ENCODE results near the gene CYTH4. TPM values are rescaled to one million over a fixed set of nuclear protein-coding genes. Genes with fewer than 3 reads are reported as not detected.

CYTH4 gene
- total RNA-seq, 1 experiment from 2014 or later, result not detected

- H3K4me3 Mint-ChIP-seq (ENCODE audit: unreplicated experiment), result no peak overlapping the region
- intact Hi-C loops (cut with micrococcal nuclease), result no loop called here
- CTCF ChIA-PET, result interaction anchor here (1.0 to 4.1 kb wide), 6 partner anchors 8 to 159 kb away, joined by 3 to 18 read pairs (median 4); no protein-coding TSS in a partner anchor
- peaks cover 28% of the 10 kb centered on the region for H3K4me1 Mint-ChIP-seq (ENCODE audit: insufficient read depth, unreplicated experiment)
- H3K27ac Mint-ChIP-seq (ENCODE audit: low read depth, unreplicated experiment), result peak overlapping the region; percentile 80
- no peaks in the 10 kb centered on the region for H3K27me3 Mint-ChIP-seq (ENCODE audit: insufficient read depth, unreplicated experiment)
- H3K9me3 Mint-ChIP-seq (ENCODE audit: unreplicated experiment), result no peaks in the 10 kb centered on the region
- no TSS peak for BruUV-seq (replicated peaks)
- POLR2A ChIA-PET, result interaction anchor here (0.7 kb wide), 1 partner anchor 263 kb away, joined by 3 read pairs; no protein-coding TSS in a partner anchor
- peaks cover 6% of the 10 kb centered on the region for H3K36me3 Mint-ChIP-seq (ENCODE audit: insufficient read depth, unreplicated experiment)
- no peak for TF ChIP-seq CTCF (IDR thresholded peaks at IDR 0.05; ENCODE audit: unreplicated experiment)
- peak; percentile 79 for DNase-seq (ENCODE audit: unreplicated experiment)
These were observed 47.2 kb downstream of the CYTH4 start for GRCh38 chr22:37329238-37330140.

- POLR2A ChIA-PET, result interaction anchor here (0.7 kb wide), 1 partner anchor 262 kb away, joined by 3 read pairs; no protein-coding TSS in a partner anchor
- H3K4me1 Mint-ChIP-seq (ENCODE audit: insufficient read depth, unreplicated experiment), result peaks cover 28% of the 10 kb centered on the region
- no peaks in the 10 kb centered on the region for H3K9me3 Mint-ChIP-seq (ENCODE audit: unreplicated experiment)
- no peak overlapping the region for H3K4me3 Mint-ChIP-seq (ENCODE audit: unreplicated experiment)
- no peaks in the 10 kb centered on the region for H3K27me3 Mint-ChIP-seq (ENCODE audit: insufficient read depth, unreplicated experiment)
- peak; percentile 97 for DNase-seq (ENCODE audit: unreplicated experiment)
- H3K27ac Mint-ChIP-seq (ENCODE audit: low read depth, unreplicated experiment), result peak overlapping the region; percentile 33
- intact Hi-C loops (cut with micrococcal nuclease), result no loop called here
- BruUV-seq (replicated peaks), result no TSS peak
- H3K36me3 Mint-ChIP-seq (ENCODE audit: insufficient read depth, unreplicated experiment), result peaks cover 6% of the 10 kb centered on the region
- no peak for TF ChIP-seq CTCF (IDR thresholded peaks at IDR 0.05; ENCODE audit: unreplicated experiment)
- CTCF ChIA-PET, result interaction anchor here (1.0 to 4.1 kb wide), 6 partner anchors 9 to 158 kb away, joined by 3 to 18 read pairs (median 4); no protein-coding TSS in a partner anchor
These were observed 48.1 kb downstream of the CYTH4 start for GRCh38 chr22:37330200-37331033.

- Mint-ChIP-seq H3K4me3 (ENCODE audit: unreplicated experiment) (no peak overlapping the region), H3K27me3 (ENCODE audit: insufficient read depth, unreplicated experiment) (no peaks in the 10 kb centered on the region), H3K36me3 (ENCODE audit: insufficient read depth, unreplicated experiment) (peaks cover 6% of the 10 kb centered on the region), H3K27ac (ENCODE audit: low read depth, unreplicated experiment) (no peak overlapping the region), H3K4me1 (ENCODE audit: insufficient read depth, unreplicated experiment) (peaks cover 33% of the 10 kb centered on the region), H3K9me3 (ENCODE audit: unreplicated experiment) (no peaks in the 10 kb centered on the region)
- POLR2A ChIA-PET, result no interaction called here
- intact Hi-C loops (cut with micrococcal nuclease), result no loop called here
- peak; percentile 76 for DNase-seq (ENCODE audit: unreplicated experiment)
- BruUV-seq (replicated peaks), result no TSS peak
- CTCF ChIA-PET, result interaction anchor here (4.1 kb wide), 1 partner anchor 14 kb away, joined by 18 read pairs; no protein-coding TSS in a partner anchor
- TF ChIP-seq CTCF (IDR thresholded peaks at IDR 0.05; ENCODE audit: unreplicated experiment), result no peak
These were observed 48.7 kb downstream of the CYTH4 start for GRCh38 chr22:37331034-37331428.
